Measurements from ENCODE around the gene ATXN7L1.
A peak's percentile ranks its signal among the peaks of the same experiment; 100 is the strongest.

ATXN7L1 gene

GRCh38 chr7:105666324-105666723, 210.1 kb downstream of the ATXN7L1 start:
- H3K4me1 ChIP-seq (ENCODE audit: insufficient read depth, low read length) = peaks cover 22% of the 10 kb centered on the region
- H3K36me3 ChIP-seq (ENCODE audit: insufficient read depth, low read depth, low read length) = peaks cover 19% of the 10 kb centered on the region
- no peak overlapping the region for H3K4me3 ChIP-seq (ENCODE audit: low read length)
- peak overlapping the region; percentile 40 for H3K27ac ChIP-seq (ENCODE audit: low read length)
- no peaks in the 10 kb centered on the region for H3K9me3 ChIP-seq (ENCODE audit: insufficient read depth, low read depth, low read length)
- no peak overlapping the region for H3K9ac ChIP-seq (ENCODE audit: low read depth, low read length)
- no peaks in the 10 kb centered on the region for H3K27me3 ChIP-seq (ENCODE audit: insufficient read depth, low read length)

GRCh38 chr7:105665684-105666083, 210.7 kb downstream of the ATXN7L1 start:
- peaks cover 25% of the 10 kb centered on the region for H3K36me3 ChIP-seq (ENCODE audit: insufficient read depth, low read depth, low read length)
- no peak overlapping the region for H3K4me3 ChIP-seq (ENCODE audit: low read length)
- peaks cover 22% of the 10 kb centered on the region for H3K4me1 ChIP-seq (ENCODE audit: insufficient read depth, low read length)
- no peaks in the 10 kb centered on the region for H3K27me3 ChIP-seq (ENCODE audit: insufficient read depth, low read length)
- H3K27ac ChIP-seq (ENCODE audit: low read length) = no peak overlapping the region
- no peaks in the 10 kb centered on the region for H3K9me3 ChIP-seq (ENCODE audit: insufficient read depth, low read depth, low read length)
- no peak overlapping the region for H3K9ac ChIP-seq (ENCODE audit: low read depth, low read length)

GRCh38 chr7:105664816-105665525, 211.4 kb downstream of the ATXN7L1 start:
- Histone ChIP-seq H3K27me3 (ENCODE audit: insufficient read depth, low read length) (no peaks in the 10 kb centered on the region), H3K27ac (ENCODE audit: low read length) (no peak overlapping the region), H3K9me3 (ENCODE audit: insufficient read depth, low read depth, low read length) (no peaks in the 10 kb centered on the region), H3K9ac (ENCODE audit: low read depth, low read length) (no peak overlapping the region), H3K4me3 (ENCODE audit: low read length) (no peak overlapping the region), H3K36me3 (ENCODE audit: insufficient read depth, low read depth, low read length) (peaks cover 25% of the 10 kb centered on the region), H3K4me1 (ENCODE audit: insufficient read depth, low read length) (peaks cover 22% of the 10 kb centered on the region)

GRCh38 chr7:105662998-105663397, 213.4 kb downstream of the ATXN7L1 start:
- Histone ChIP-seq H3K27me3 (ENCODE audit: insufficient read depth, low read length) (no peaks in the 10 kb centered on the region), H3K36me3 (ENCODE audit: insufficient read depth, low read depth, low read length) (peaks cover 25% of the 10 kb centered on the region), H3K4me3 (ENCODE audit: low read length) (no peak overlapping the region), H3K27ac (ENCODE audit: low read length) (no peak overlapping the region), H3K9ac (ENCODE audit: low read depth, low read length) (no peak overlapping the region), H3K4me1 (ENCODE audit: insufficient read depth, low read length) (peaks cover 22% of the 10 kb centered on the region), H3K9me3 (ENCODE audit: insufficient read depth, low read depth, low read length) (no peaks in the 10 kb centered on the region)

- H3K9me3 ChIP-seq (ENCODE audit: insufficient read depth, low read depth, low read length) = no peaks in the 10 kb centered on the region
- peaks cover 25% of the 10 kb centered on the region for H3K36me3 ChIP-seq (ENCODE audit: insufficient read depth, low read depth, low read length)
- no peak overlapping the region for H3K27ac ChIP-seq (ENCODE audit: low read length)
- no peaks in the 10 kb centered on the region for H3K27me3 ChIP-seq (ENCODE audit: insufficient read depth, low read length)
- peaks cover 19% of the 10 kb centered on the region for H3K4me1 ChIP-seq (ENCODE audit: insufficient read depth, low read length)
- no peak overlapping the region for H3K9ac ChIP-seq (ENCODE audit: low read depth, low read length)
- H3K4me3 ChIP-seq (ENCODE audit: low read length) = no peak overlapping the region
Measured at GRCh38 chr7:105661625-105662024, 214.8 kb downstream of the ATXN7L1 start.

GRCh38 chr7:105656922-105657521, 219.4 kb downstream of the ATXN7L1 start:
- H3K27ac ChIP-seq (ENCODE audit: low read length) = peak overlapping the region; percentile 54

GRCh38 chr7:105655500-105656380, 220.7 kb downstream of the ATXN7L1 start:
- Histone ChIP-seq H3K36me3 (ENCODE audit: insufficient read depth, low read depth, low read length) (peaks cover 7% of the 10 kb centered on the region; the same call in 1 of the 2 replicates), H3K4me3 (ENCODE audit: low read length) (peak overlapping the region; percentile 18; the same call in 1 of the 2 replicates), H3K9ac (ENCODE audit: low read depth, low read length) (peak overlapping the region; percentile 50; the same call in 1 of the 2 replicates)

More at GRCh38 chr7:105656922-105657521, 219.4 kb downstream of the ATXN7L1 start:
- H3K4me3 ChIP-seq (ENCODE audit: low read length) = no peak overlapping the region
- H3K9me3 ChIP-seq (ENCODE audit: insufficient read depth, low read depth, low read length) = no peaks in the 10 kb centered on the region
- H3K36me3 ChIP-seq (ENCODE audit: insufficient read depth, low read depth, low read length) = peaks cover 10% of the 10 kb centered on the region; the same call in 1 of the 2 replicates
- peaks cover 35% of the 10 kb centered on the region for H3K4me1 ChIP-seq (ENCODE audit: insufficient read depth, low read length)
- H3K27me3 ChIP-seq (ENCODE audit: insufficient read depth, low read length) = no peaks in the 10 kb centered on the region
- H3K9ac ChIP-seq (ENCODE audit: low read depth, low read length) = no peak overlapping the region

GRCh38 chr7:105655067-105655466, 221.3 kb downstream of the ATXN7L1 start:
- peak overlapping the region; percentile 46; the same call in 1 of the 2 replicates for H3K9ac ChIP-seq (ENCODE audit: low read depth, low read length)
- peaks cover 43% of the 10 kb centered on the region for H3K4me1 ChIP-seq (ENCODE audit: insufficient read depth, low read length)

More at GRCh38 chr7:105655500-105656380, 220.7 kb downstream of the ATXN7L1 start:
- H3K9me3 ChIP-seq (ENCODE audit: insufficient read depth, low read depth, low read length) = no peaks in the 10 kb centered on the region
- H3K27me3 ChIP-seq (ENCODE audit: insufficient read depth, low read length) = no peaks in the 10 kb centered on the region
- peaks cover 43% of the 10 kb centered on the region for H3K4me1 ChIP-seq (ENCODE audit: insufficient read depth, low read length)
- peak overlapping the region; percentile 19 for H3K27ac ChIP-seq (ENCODE audit: low read length)

GRCh38 chr7:105654095-105654686, 222.2 kb downstream of the ATXN7L1 start:
- Histone ChIP-seq H3K9me3 (ENCODE audit: insufficient read depth, low read depth, low read length) (no peaks in the 10 kb centered on the region), H3K27me3 (ENCODE audit: insufficient read depth, low read length) (no peaks in the 10 kb centered on the region), H3K4me1 (ENCODE audit: insufficient read depth, low read length) (peaks cover 49% of the 10 kb centered on the region), H3K9ac (ENCODE audit: low read depth, low read length) (no peak overlapping the region), H3K27ac (ENCODE audit: low read length) (no peak overlapping the region), H3K4me3 (ENCODE audit: low read length) (no peak overlapping the region), H3K36me3 (ENCODE audit: insufficient read depth, low read depth, low read length) (peaks cover 11% of the 10 kb centered on the region; the same call in 1 of the 2 replicates)

More at GRCh38 chr7:105655067-105655466, 221.3 kb downstream of the ATXN7L1 start:
- H3K27ac ChIP-seq (ENCODE audit: low read length) = no peak overlapping the region
- no peaks in the 10 kb centered on the region for H3K27me3 ChIP-seq (ENCODE audit: insufficient read depth, low read length)
- peaks cover 11% of the 10 kb centered on the region; the same call in 1 of the 2 replicates for H3K36me3 ChIP-seq (ENCODE audit: insufficient read depth, low read depth, low read length)
- 0 out of 2 replicates have a peak overlapping the region, but pooled peaks have one; percentile 18 for H3K4me3 ChIP-seq (ENCODE audit: low read length)
- H3K9me3 ChIP-seq (ENCODE audit: insufficient read depth, low read depth, low read length) = no peaks in the 10 kb centered on the region

GRCh38 chr7:105653441-105654005, 222.9 kb downstream of the ATXN7L1 start:
- peaks cover 55% of the 10 kb centered on the region for H3K4me1 ChIP-seq (ENCODE audit: insufficient read depth, low read length)
- peaks cover 11% of the 10 kb centered on the region; the same call in 1 of the 2 replicates for H3K36me3 ChIP-seq (ENCODE audit: insufficient read depth, low read depth, low read length)
- peak overlapping the region; percentile 68 for H3K27ac ChIP-seq (ENCODE audit: low read length)

More at GRCh38 chr7:105653441-105654005, 222.9 kb downstream of the ATXN7L1 start:
- Histone ChIP-seq H3K9ac (ENCODE audit: low read depth, low read length) (peak overlapping the region; percentile 5; the same call in 1 of the 2 replicates), H3K27me3 (ENCODE audit: insufficient read depth, low read length) (no peaks in the 10 kb centered on the region), H3K9me3 (ENCODE audit: insufficient read depth, low read depth, low read length) (no peaks in the 10 kb centered on the region), H3K4me3 (ENCODE audit: low read length) (no peak overlapping the region)
